Liver (tissue), 3 donors: ENCODE results near the gene VPS37D.
A peak's percentile ranks its signal among the peaks of the same experiment; 100 is the strongest.

Source experiments
- CTCF ChIP-seq: fragments of 150-350 bp; IDR thresholded peaks from 2 replicates; pipeline ENCODE4 v1.5.1; 2017; ENCODE audit warnings: improper control_type of control experiment, low read depth, low read length; ENCODE audit not compliant: missing input control
- GABPA ChIP-seq, 2 donors: IDR thresholded peaks in 1 of 2; conservative IDR thresholded peaks in 1 of 2; 2 replicates each; pipeline ENCODE4 v1.6.1; 2016; ENCODE audit warnings: antibody characterized with exemption in 2 of 2, mild to moderate bottlenecking in 1 of 2, moderate library complexity in 1 of 2
- donor health status: healthy.
- donor health status: healthy.

- TF ChIP-seq CTCF (peak; percentile 45), GABPA (IDR thresholded peaks at IDR 0.05 in 1 of 2, conservative IDR thresholded peaks at IDR 0.05 in 1 of 2) (no peak)
These were observed 19.7 kb upstream of the VPS37D start for GRCh38 chr7:73647725-73648592.
